ENCODE data around the gene TCF12. TPM values are rescaled to one million over a fixed set of nuclear protein-coding genes. Genes with fewer than 3 reads are reported as not detected.

TCF12 gene
- total RNA-seq, 3 donors from 2014 or later = 164 to 198 (median 174) TPM

DNA sequence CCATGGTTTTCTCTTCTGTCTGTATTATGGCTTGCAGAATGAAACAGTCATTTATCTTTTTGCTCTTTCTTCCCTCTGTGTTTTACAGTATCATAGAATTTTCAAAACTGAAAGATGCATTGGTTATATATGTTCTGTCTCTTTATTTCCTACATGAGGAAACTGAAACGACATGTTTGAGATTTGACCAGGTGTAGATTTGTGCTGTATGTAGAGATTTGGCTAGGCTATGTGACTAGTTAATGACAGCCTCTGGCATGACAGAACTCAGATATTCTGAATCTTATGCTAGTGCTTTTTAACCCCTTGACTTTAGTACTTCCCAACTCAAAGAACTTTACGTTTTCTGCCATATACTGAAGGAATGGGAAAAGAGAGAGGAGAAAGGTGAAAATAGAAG, 151.0 kb downstream of the TCF12 start:
- Histone ChIP-seq H3K9me3 (no peaks in the 10 kb centered on the region), H3K36me3 (no peaks in the 10 kb centered on the region), H3K27ac (no peak overlapping the region), H3K4me3 (no peak overlapping the region), H3K27me3 (no peaks in the 10 kb centered on the region), H3K4me1 (no peaks in the 10 kb centered on the region)
- no peak for DNase-seq (ENCODE audit: low spot score in 2 of 2)
- no peak for TF ChIP-seq POLR2A (IDR thresholded peaks at IDR 0.05)
- TF ChIP-seq, protein P1, sequence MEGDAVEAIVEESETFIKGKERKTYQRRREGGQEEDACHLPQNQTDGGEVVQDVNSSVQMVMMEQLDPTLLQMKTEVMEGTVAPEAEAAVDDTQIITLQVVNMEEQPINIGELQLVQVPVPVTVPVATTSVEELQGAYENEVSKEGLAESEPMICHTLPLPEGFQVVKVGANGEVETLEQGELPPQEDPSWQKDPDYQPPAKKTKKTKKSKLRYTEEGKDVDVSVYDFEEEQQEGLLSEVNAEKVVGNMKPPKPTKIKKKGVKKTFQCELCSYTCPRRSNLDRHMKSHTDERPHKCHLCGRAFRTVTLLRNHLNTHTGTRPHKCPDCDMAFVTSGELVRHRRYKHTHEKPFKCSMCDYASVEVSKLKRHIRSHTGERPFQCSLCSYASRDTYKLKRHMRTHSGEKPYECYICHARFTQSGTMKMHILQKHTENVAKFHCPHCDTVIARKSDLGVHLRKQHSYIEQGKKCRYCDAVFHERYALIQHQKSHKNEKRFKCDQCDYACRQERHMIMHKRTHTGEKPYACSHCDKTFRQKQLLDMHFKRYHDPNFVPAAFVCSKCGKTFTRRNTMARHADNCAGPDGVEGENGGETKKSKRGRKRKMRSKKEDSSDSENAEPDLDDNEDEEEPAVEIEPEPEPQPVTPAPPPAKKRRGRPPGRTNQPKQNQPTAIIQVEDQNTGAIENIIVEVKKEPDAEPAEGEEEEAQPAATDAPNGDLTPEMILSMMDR (IDR thresholded peaks at IDR 0.05) = no peak
- TF ChIP-seq POLR2AphosphoS5 (IDR thresholded peaks at IDR 0.05) = no peak
- intact Hi-C loops (cut with DNase I; ENCODE audit: low total_unique reads) = loop anchor here (2.0 kb wide), 1 partner anchor 45 kb away; no protein-coding TSS in a partner anchor

- intact Hi-C loops (cut with DNase I; ENCODE audit: low total_unique reads) = no loop called here
- Histone ChIP-seq H3K4me3 (no peak overlapping the region), H3K9me3 (no peaks in the 10 kb centered on the region), H3K36me3 (no peaks in the 10 kb centered on the region), H3K27ac (no peak overlapping the region), H3K4me1 (no peaks in the 10 kb centered on the region), H3K27me3 (no peaks in the 10 kb centered on the region)
- DNase-seq (ENCODE audit: low spot score in 2 of 2) = no peak
- TF ChIP-seq, protein P1 (IDR thresholded peaks at IDR 0.05) = no peak
- no peak for TF ChIP-seq POLR2A (IDR thresholded peaks at IDR 0.05)
- no peak for TF ChIP-seq POLR2AphosphoS5 (IDR thresholded peaks at IDR 0.05)
These were observed 152.2 kb downstream of the TCF12 start for GRCh38 chr15:57070674-57071073.

DNA sequence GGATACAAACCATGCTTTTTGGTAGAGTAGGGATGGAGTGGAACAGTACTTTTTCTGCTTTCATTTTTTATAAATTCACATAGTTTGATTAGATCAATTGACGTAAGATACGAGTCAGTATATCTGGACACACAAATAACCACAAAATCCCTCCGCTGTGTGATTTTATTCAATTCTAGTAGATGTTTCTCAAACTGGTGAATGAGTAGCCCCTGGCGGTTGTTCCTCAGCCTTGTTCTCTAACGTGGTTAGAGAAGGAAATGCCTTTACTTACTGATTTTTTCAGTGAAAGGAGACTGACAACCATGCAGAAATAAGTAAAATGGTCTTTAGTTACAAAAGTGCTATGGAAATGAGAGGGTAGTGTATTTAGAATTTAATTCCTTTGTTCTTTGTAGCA, 161.0 kb downstream of the TCF12 start:
- no peak for TF ChIP-seq POLR2A (IDR thresholded peaks at IDR 0.05)
- TF ChIP-seq, protein P1 (IDR thresholded peaks at IDR 0.05) = no peak
- no peak for TF ChIP-seq POLR2AphosphoS5 (IDR thresholded peaks at IDR 0.05)
- H3K9me3 ChIP-seq = no peaks in the 10 kb centered on the region
- no peak overlapping the region for H3K4me3 ChIP-seq
- no peak overlapping the region for H3K27ac ChIP-seq
- H3K4me1 ChIP-seq = no peaks in the 10 kb centered on the region
- no peak for DNase-seq (ENCODE audit: low spot score in 2 of 2)
- no peaks in the 10 kb centered on the region for H3K36me3 ChIP-seq
- intact Hi-C loops (cut with DNase I; ENCODE audit: low total_unique reads) = no loop called here
- H3K27me3 ChIP-seq = no peaks in the 10 kb centered on the region

- DNase-seq (ENCODE audit: low spot score in 2 of 2) = no peak
- TF ChIP-seq, protein P1 (IDR thresholded peaks at IDR 0.05) = no peak
- TF ChIP-seq POLR2A (IDR thresholded peaks at IDR 0.05) (no peak), POLR2AphosphoS5 (IDR thresholded peaks at IDR 0.05) (no peak)
These were observed 161.6 kb downstream of the TCF12 start for GRCh38 chr15:57079931-57080620.

DNA sequence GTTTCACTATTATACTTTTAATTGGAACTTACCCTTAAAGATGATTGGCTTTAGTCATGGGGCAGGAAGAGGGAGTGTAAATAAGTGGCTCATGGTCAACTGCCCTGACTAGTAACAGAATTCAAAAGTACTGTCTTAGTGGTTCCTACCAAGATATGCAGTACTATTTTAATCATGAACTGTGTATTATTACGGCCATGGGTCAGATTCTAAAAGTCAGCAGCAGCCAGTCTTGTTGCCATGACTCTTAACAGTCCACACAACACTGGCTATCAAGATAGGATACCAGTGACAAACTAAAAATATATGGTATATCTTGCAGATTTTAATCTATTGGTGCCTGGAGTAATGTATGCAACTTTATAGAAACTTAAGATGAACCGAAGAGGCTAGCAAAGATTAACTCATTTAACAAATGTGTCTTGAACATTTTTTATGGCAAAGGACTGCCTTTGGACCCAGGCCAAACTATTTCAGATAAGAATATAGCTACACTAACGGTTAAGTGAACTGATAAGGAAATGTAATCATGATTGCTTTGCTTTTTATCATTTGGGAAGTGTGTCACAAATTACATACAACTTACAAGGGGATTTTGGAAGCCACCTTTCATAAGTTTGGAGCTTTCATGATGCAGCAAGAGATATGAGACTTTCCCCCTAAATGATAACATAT, 163.7 kb downstream of the TCF12 start:
- DNase-seq (ENCODE audit: low spot score in 2 of 2) = no peak
- H3K4me3 ChIP-seq = no peak overlapping the region
- H3K4me1 ChIP-seq = no peaks in the 10 kb centered on the region
- intact Hi-C loops (cut with DNase I; ENCODE audit: low total_unique reads) = no loop called here
- no peaks in the 10 kb centered on the region for H3K27me3 ChIP-seq
- TF ChIP-seq, protein P1 (IDR thresholded peaks at IDR 0.05) = no peak
- TF ChIP-seq POLR2AphosphoS5 (IDR thresholded peaks at IDR 0.05) (no peak), POLR2A (IDR thresholded peaks at IDR 0.05) (no peak)
- H3K36me3 ChIP-seq = no peaks in the 10 kb centered on the region
- H3K27ac ChIP-seq = no peak overlapping the region
- no peaks in the 10 kb centered on the region for H3K9me3 ChIP-seq

More at GRCh38 chr15:57079931-57080620, 161.6 kb downstream of the TCF12 start:
- intact Hi-C loops (cut with DNase I; ENCODE audit: low total_unique reads) = no loop called here
- Histone ChIP-seq H3K9me3 (no peaks in the 10 kb centered on the region), H3K4me3 (no peak overlapping the region), H3K27me3 (no peaks in the 10 kb centered on the region), H3K36me3 (no peaks in the 10 kb centered on the region), H3K27ac (no peak overlapping the region), H3K4me1 (no peaks in the 10 kb centered on the region)
